Measurements from ENCODE around the gene LRRC38.

DNA sequence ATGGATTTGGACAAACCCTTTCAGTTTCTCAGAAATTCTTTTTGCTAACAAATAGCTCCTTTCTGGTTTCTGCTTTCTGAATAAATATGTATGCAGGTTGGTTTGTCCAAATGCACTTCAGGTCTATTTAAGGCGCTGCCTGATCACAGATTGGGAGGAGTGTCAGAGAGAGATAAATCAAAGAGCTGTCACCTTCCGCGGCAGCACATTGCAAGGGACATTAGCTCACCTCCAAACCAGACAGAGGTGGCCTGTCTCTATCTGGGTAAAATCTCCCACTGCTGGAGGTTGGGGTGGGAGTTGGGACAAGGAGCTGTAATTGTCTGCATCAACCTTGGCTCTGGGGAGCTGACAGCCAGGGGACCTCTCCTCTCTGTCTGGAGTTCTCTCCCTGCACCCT is 78.3 kb downstream of the LRRC38 start:
- TF ChIP-seq, protein P1, sequence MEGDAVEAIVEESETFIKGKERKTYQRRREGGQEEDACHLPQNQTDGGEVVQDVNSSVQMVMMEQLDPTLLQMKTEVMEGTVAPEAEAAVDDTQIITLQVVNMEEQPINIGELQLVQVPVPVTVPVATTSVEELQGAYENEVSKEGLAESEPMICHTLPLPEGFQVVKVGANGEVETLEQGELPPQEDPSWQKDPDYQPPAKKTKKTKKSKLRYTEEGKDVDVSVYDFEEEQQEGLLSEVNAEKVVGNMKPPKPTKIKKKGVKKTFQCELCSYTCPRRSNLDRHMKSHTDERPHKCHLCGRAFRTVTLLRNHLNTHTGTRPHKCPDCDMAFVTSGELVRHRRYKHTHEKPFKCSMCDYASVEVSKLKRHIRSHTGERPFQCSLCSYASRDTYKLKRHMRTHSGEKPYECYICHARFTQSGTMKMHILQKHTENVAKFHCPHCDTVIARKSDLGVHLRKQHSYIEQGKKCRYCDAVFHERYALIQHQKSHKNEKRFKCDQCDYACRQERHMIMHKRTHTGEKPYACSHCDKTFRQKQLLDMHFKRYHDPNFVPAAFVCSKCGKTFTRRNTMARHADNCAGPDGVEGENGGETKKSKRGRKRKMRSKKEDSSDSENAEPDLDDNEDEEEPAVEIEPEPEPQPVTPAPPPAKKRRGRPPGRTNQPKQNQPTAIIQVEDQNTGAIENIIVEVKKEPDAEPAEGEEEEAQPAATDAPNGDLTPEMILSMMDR (conservative IDR thresholded peaks at IDR 0.05): no peak
- TF ChIP-seq EZH2 (IDR thresholded peaks at IDR 0.05; ENCODE audit: low read depth): no peak

All from PC-9 (cell line).